Measurements from ENCODE around the gene CFAP53.

Gene CFAP53

DNA sequence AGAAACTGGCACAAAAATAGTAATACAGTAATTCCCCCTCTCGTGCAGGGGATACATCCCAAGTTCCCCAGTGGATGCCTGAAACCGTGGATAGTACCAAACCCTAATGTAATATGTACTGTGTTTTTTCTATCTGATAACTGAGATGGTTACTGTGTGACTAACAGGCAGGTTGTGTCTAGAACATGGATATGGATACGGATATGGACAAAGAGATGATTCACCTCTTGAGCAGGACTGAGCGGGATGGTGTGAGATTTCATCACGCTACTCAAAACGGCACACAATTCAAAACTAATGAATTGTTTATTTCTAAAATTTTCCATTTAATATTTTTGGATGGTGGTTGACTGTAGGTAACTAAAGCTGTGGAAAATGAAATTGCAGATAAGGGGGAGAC lies 11.6 kb upstream of the CFAP53 start:
- no peak for DNase-seq (ENCODE audit: low read depth)
- in situ Hi-C loops (cut with HindIII; ENCODE audit: low sequenced_read_pairs): no loop called here
- TF ChIP-seq, protein P1, sequence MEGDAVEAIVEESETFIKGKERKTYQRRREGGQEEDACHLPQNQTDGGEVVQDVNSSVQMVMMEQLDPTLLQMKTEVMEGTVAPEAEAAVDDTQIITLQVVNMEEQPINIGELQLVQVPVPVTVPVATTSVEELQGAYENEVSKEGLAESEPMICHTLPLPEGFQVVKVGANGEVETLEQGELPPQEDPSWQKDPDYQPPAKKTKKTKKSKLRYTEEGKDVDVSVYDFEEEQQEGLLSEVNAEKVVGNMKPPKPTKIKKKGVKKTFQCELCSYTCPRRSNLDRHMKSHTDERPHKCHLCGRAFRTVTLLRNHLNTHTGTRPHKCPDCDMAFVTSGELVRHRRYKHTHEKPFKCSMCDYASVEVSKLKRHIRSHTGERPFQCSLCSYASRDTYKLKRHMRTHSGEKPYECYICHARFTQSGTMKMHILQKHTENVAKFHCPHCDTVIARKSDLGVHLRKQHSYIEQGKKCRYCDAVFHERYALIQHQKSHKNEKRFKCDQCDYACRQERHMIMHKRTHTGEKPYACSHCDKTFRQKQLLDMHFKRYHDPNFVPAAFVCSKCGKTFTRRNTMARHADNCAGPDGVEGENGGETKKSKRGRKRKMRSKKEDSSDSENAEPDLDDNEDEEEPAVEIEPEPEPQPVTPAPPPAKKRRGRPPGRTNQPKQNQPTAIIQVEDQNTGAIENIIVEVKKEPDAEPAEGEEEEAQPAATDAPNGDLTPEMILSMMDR (IDR thresholded peaks at IDR 0.05; ENCODE audit: low read depth, low read length, missing control alignments): no peak
- no peak overlapping the region for H3K4me3 ChIP-seq (ENCODE audit: low read depth, low read length)

DNA sequence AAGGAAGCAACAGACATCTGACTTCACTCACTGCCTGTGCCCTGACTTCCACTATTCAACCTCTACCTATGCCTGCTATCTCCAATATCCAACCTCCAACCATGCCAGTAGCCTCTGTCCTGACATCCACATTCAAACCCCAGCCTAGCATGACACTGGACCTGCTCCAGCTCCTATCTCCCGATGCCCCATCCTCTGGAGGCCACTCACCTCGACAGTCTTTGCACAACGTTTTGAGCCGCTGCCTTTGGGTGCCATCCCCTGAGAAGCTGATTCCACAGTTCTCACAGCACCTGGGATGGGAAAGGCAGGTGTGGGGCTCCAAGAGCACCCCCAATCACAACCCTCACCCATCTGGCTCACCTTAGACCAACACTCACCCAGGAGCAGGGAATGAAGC lies 10.2 kb upstream of the CFAP53 start:
- TF ChIP-seq, protein P1 (IDR thresholded peaks at IDR 0.05; ENCODE audit: low read depth, low read length, missing control alignments): no peak
- in situ Hi-C loops (cut with HindIII; ENCODE audit: low sequenced_read_pairs): no loop called here
- H3K4me3 ChIP-seq (ENCODE audit: low read depth, low read length): no peak overlapping the region
- DNase-seq (ENCODE audit: low read depth): no peak

DNA sequence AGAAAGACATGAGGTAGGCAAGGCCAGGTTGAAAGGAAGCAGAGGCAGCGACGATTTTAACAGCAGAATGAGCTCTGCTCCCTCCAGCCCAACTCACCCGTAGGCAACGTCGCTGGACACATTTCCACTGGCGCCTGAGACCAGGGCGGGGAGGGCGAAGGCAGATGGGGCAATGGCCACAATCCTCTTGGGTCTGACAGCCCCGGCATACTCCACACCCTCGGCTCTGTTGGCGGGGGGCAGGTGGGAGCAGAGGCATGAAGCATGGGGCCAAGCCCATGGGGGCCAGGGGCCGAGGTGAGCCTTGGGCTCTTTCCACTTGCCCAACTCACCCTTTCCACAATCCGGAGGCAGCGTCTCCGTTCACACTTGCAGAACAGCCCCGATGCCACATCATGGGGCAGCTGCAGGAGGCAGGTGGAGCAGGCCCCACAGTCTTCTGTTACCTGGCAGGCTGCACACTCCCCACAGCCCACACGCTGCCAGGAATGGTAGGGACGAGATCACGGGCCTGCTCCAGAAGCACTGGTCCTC lies 9.3 kb upstream of the CFAP53 start:
- in situ Hi-C loops (cut with HindIII; ENCODE audit: low sequenced_read_pairs): no loop called here
- H3K4me3 ChIP-seq (ENCODE audit: low read depth, low read length): no peak overlapping the region
- no peak for DNase-seq (ENCODE audit: low read depth)
- TF ChIP-seq, protein P1 (IDR thresholded peaks at IDR 0.05; ENCODE audit: low read depth, low read length, missing control alignments): no peak

DNA sequence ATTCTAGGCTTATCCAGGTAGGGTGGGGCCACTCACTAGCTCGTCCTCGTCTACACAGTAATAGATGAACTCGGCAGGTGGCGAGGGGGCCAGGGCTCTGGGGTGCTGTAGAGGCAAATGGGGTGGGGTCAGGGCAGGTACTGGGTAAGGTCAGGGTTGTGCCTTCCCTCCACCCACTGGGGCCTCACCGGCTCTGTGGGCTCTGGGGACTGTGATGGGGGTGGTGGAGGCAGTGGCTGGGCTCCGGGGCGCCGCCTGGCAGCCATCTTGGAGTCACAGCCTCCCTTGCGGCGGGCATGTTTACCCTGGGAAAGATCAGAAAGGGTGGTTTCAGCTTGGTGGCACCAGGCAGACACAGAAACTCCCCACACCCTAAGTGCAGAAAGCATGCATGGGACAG lies 8.6 kb upstream of the CFAP53 start:
- DNase-seq (ENCODE audit: low read depth): no peak
- TF ChIP-seq, protein P1 (IDR thresholded peaks at IDR 0.05; ENCODE audit: low read depth, low read length, missing control alignments): no peak
- in situ Hi-C loops (cut with HindIII; ENCODE audit: low sequenced_read_pairs): no loop called here
- no peak overlapping the region for H3K4me3 ChIP-seq (ENCODE audit: low read depth, low read length)

DNA sequence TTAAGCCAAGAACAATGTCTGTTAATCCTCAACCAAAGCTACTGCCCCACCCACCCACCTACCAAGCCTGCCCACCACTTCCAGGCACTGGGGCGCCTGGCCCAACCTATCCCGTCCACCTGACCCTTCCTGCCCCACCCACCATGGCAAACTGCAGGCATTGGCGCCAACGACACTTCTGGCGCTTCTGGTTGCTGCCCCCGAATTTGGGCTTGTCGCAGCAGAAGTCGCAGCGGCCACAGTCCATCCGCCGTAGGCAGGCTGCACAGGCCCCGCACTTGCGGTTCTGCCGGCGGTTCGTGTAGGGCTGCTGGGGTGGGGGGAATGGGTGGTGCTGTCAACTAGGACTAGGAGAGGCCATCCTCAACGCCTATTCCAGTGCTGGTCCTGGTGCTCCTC lies 7.7 kb upstream of the CFAP53 start:
- TF ChIP-seq, protein P1 (IDR thresholded peaks at IDR 0.05; ENCODE audit: low read depth, low read length, missing control alignments): no peak
- no peak for DNase-seq (ENCODE audit: low read depth)
- in situ Hi-C loops (cut with HindIII; ENCODE audit: low sequenced_read_pairs): no loop called here
- no peak overlapping the region for H3K4me3 ChIP-seq (ENCODE audit: low read depth, low read length)

DNA sequence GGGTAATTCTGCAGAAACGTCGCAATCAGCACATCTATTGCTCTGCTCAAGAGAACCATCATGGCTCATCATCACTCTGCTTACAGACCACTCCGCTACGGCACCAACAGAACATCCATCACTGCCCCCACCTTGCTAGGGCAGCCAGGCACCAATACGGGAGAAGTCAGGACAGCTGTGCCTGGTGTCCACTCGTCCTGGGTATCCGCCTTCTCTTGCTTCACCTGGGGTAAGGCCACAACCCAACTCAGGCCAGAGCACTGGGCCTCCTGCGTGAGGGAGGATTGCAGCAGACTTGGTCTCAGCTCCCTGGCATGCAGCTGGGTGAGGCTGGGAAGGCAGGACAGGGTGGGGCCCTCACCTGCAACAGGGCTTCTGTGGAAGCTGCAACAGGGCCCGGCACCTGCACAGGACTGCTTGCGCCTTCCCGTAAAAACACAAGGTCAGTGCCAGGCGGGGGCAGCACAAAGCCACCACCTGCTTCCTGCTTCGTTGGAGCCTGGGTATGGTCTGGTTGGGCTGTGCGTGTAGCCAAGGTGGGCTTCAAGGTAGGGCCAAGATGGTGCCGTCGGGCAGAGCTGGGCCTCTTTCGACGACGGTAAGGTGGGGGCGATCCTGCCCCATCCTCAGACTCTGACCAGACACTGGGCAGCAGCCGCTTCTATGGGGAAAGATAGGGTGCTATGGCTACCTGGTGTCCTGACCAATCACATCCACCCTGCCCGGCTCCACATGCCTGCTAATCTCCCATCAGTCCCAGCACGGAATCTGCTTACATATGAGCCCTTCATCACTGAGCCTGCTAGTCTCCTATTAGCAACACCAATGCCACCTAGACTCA lies 7.1 kb upstream of the CFAP53 start:
- TF ChIP-seq, protein P1 (IDR thresholded peaks at IDR 0.05; ENCODE audit: low read depth, low read length, missing control alignments): no peak
- no peak for DNase-seq (ENCODE audit: low read depth)
- no peak overlapping the region for H3K4me3 ChIP-seq (ENCODE audit: low read depth, low read length)
- in situ Hi-C loops (cut with HindIII; ENCODE audit: low sequenced_read_pairs): no loop called here
